Neuronal stem cell (in vitro differentiated cells): ENCODE measurements around the gene SLC25A53.
"Not testable (repeated sequence)": the region's sequence is repeated elsewhere in the genome, so short reads cannot be mapped to it uniquely, and the experiment has no call there.

ENCODE experiments used
- DNase-seq: peaks from one replicate; pipeline ENCODE4 v3.0.0-alpha.2; 2013; ENCODE audit warnings: low spot score
- H2AFZ ChIP-seq: one replicate; pipeline ENCODE4 v1.6.1; 2013; ENCODE audit warnings: mild to moderate bottlenecking, low read length, inconsistent platforms
- H2AK5ac ChIP-seq: 2 replicates; pipeline ENCODE4 v1.6.1; 2013; ENCODE audit warnings: low read depth, mild to moderate bottlenecking, inconsistent platforms, low read length, moderate library complexity, mixed read lengths
- H2BK120ac ChIP-seq: 2 replicates; pipeline ENCODE4 v1.6.1; 2013; ENCODE audit warnings: low read depth, mild to moderate bottlenecking, inconsistent platforms, low read length, moderate library complexity, mixed read lengths
- H2BK12ac ChIP-seq: one replicate; pipeline ENCODE4 v1.6.1; 2013; ENCODE audit warnings: low read length, inconsistent platforms
- H2BK15ac ChIP-seq: 2 replicates; pipeline ENCODE4 v1.6.1; 2013; ENCODE audit warnings: mild to moderate bottlenecking, low read length, inconsistent platforms, mixed read lengths
- H2BK5ac ChIP-seq: one replicate; pipeline ENCODE4 v1.6.1; 2013; ENCODE audit warnings: inconsistent platforms, mild to moderate bottlenecking, low read length, moderate library complexity
- H3K14ac ChIP-seq: one replicate; pipeline ENCODE4 v1.6.1; 2013; ENCODE audit warnings: low read length, inconsistent platforms
- H3K18ac ChIP-seq: 2 replicates; pipeline ENCODE4 v1.6.1; 2013; ENCODE audit warnings: low read length, inconsistent platforms
- H3K23ac ChIP-seq: 2 replicates; pipeline ENCODE4 v1.6.1; 2013; ENCODE audit warnings: low read depth, mild to moderate bottlenecking, mixed read lengths, low read length, inconsistent platforms; ENCODE audit not compliant: poor library complexity
- H3K27ac ChIP-seq: replicated peaks from 3 replicates; pipeline ENCODE4 v1.5.1; 2013; ENCODE audit warnings: low read length, inconsistent platforms
- H3K27me3 ChIP-seq, 3 experiments: 2 replicates each; pipeline ENCODE4 v1.6.1; 2013; ENCODE audit warnings: low read length in 3 of 3, mild to moderate bottlenecking in 2 of 3, inconsistent platforms in 1 of 3, low read depth in 1 of 3, mixed read lengths in 1 of 3, moderate library complexity in 1 of 3; ENCODE audit not compliant: control insufficient read depth in 3 of 3, insufficient read depth in 3 of 3
- H3K36me3 ChIP-seq, 2 donors: replicated peaks in 1 of 2; 2 replicates each; pipeline ENCODE4 v1.6.1; 2013; ENCODE audit warnings: low read length in 2 of 2; ENCODE audit not compliant: control insufficient read depth in 2 of 2, insufficient read depth in 2 of 2
- H3K4ac ChIP-seq: 2 replicates; pipeline ENCODE4 v1.6.1; 2013; ENCODE audit warnings: inconsistent platforms, mild to moderate bottlenecking, low read length, moderate library complexity
- H3K4me1 ChIP-seq, 2 donors: 1 replicate in 1 of 2; 2 replicates in 1 of 2; pipeline ENCODE4 v1.6.1; 2013; ENCODE audit warnings: low read length in 2 of 2, low read depth in 1 of 2; ENCODE audit not compliant: control insufficient read depth in 2 of 2, insufficient read depth in 1 of 2
- H3K4me2 ChIP-seq: one replicate; pipeline ENCODE4 v1.6.1; 2013; ENCODE audit warnings: mild to moderate bottlenecking, low read length, inconsistent platforms; ENCODE audit not compliant: insufficient read depth, poor library complexity, severe bottlenecking
- H3K4me3 ChIP-seq, 2 donors: 2 replicates each; pipeline ENCODE4 v1.5.1; 2013; ENCODE audit warnings: low read length in 2 of 2, mild to moderate bottlenecking in 2 of 2, inconsistent platforms in 1 of 2, moderate library complexity in 1 of 2
- H3K79me1 ChIP-seq: one replicate; pipeline ENCODE4 v1.6.1; 2013; ENCODE audit warnings: low read depth, mild to moderate bottlenecking, inconsistent platforms, low read length, moderate library complexity
- H3K9ac ChIP-seq: one replicate; pipeline ENCODE4 v1.6.1; 2013; ENCODE audit warnings: mild to moderate bottlenecking, low read depth, low read length, inconsistent platforms; ENCODE audit not compliant: poor library complexity
- H3K9me3 ChIP-seq, 2 donors: replicated peaks in 1 of 2; 2 replicates each; pipeline versions ENCODE3 to v1.6.1; 2013; ENCODE audit warnings: low read length in 2 of 2, mild to moderate bottlenecking in 2 of 2, inconsistent platforms in 1 of 2, low read depth in 1 of 2, mixed read lengths in 1 of 2, moderate library complexity in 1 of 2; ENCODE audit not compliant: control insufficient read depth in 2 of 2, insufficient read depth in 1 of 2
- H4K8ac ChIP-seq: one replicate; pipeline ENCODE4 v1.6.1; 2013; ENCODE audit warnings: low read depth, mild to moderate bottlenecking, inconsistent platforms, low read length, moderate library complexity
- H4K91ac ChIP-seq: one replicate; pipeline ENCODE4 v1.6.1; 2013; ENCODE audit warnings: low read length, low read depth, mild to moderate bottlenecking, inconsistent platforms; ENCODE audit not compliant: poor library complexity
- WGBS, 2 donors: extraction: QIAGEN DNeasy Blood & Tissue Kit; methylation state at CpG; one replicate each; pipeline ENCODE4 v1.1.7; 2013; ENCODE audit warnings: missing lambda C conversion rate in 2 of 2, mixed read lengths in 1 of 2; ENCODE audit not compliant: insufficient read length in 2 of 2, insufficient replicate concordance in 1 of 2; ENCODE audit errors: extremely low coverage in 2 of 2; 5-methylcytosine and 5-hydroxymethylcytosine counted together

SLC25A53 gene

GRCh38 chrX:104054956-104055355 lies 101.9 kb downstream of the SLC25A53 start:
- not testable (repeated sequence) for H4K8ac ChIP-seq, H3K4me1 ChIP-seq, H2AFZ ChIP-seq, H2BK15ac ChIP-seq, H3K27me3 ChIP-seq, DNase-seq, H3K4me3 ChIP-seq, H3K18ac ChIP-seq, H2AK5ac ChIP-seq, H3K9ac ChIP-seq, H2BK5ac ChIP-seq, H3K9me3 ChIP-seq, H3K79me1 ChIP-seq, H3K27ac ChIP-seq, H2BK120ac ChIP-seq, H4K91ac ChIP-seq, H3K14ac ChIP-seq, H2BK12ac ChIP-seq, H3K4ac ChIP-seq, H3K36me3 ChIP-seq, H3K23ac ChIP-seq, H3K4me2 ChIP-seq
- no CpG with 5 or more reads among the region's 13 CpGs for WGBS, 2 donors
